HG03095 (cell line): ENCODE results near the gene DYNC2I2.

Experiments
- ATAC-seq: cut with Tn5 transposase; IDR thresholded peaks from one replicate; pipeline ENCODE4 v1.9.1; 2021; ENCODE audit warnings: moderate library complexity; ENCODE audit not compliant: unreplicated experiment

The DYNC2I2 gene

DNA sequence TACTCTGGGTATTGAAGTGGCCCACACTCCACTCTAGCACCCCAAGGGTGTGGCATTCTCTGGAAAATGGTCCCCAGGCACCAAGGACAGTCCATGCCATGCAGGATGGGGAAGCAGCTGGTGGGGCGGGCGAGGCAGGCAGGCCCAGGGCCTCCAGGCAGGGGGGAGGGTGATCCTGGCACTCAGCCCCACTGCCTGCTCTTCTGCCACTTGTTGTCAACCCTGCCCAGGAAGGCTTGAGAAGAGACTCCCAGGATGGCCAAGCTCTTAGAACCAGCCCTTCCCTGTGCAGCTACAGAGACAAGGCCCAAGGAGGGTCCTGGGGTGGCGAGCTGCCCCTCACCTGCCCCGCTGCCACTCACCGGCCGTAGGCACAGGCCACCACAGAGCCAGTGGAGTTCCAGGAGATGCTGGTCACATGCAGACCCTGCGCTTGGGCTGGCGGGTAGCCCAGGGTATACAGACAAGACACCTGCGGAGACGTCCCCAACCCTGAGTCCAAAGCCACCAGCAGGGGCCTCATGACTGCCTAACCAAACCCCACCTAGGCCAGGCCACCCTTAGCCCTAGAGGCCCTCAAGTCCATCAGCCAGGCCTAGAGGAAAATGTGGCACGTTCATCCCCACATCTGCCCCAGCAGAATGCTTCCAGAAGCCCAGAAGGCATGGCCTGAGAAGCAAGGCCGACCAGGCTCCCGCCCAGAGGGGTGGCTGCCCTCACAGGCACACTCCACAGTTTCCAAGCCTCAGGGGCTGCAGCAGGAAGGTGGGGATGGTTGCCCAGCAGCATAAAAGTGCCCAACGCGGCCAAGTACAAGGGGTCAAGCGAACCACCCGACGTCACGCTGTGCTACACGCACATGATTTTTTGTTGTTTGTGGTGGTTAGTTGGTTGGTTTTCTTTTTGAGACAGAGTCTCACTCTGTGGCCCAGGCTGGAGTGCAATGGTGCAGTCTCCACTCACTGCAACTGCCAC is 19.8 kb downstream of the DYNC2I2 start:
- no peak for ATAC-seq

DNA sequence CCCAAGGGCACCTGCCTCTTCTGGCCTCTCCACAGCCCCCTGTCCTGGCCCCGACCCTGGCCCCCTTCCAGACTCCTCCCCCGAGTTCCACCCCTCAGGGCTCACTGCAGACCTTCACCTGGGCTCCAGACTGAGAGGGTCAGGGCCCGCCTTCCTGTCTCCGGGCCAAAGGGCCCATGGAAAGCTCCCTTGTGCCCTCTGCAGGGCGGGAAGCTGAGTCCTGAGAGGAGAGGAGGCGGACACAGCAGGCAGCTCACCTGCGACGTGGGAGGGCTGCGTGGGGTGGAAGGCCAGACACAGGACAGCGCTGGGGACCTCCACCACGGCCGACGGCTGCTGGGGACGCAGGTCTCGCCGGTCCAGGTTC is 20.6 kb downstream of the DYNC2I2 start:
- no peak for ATAC-seq

DNA sequence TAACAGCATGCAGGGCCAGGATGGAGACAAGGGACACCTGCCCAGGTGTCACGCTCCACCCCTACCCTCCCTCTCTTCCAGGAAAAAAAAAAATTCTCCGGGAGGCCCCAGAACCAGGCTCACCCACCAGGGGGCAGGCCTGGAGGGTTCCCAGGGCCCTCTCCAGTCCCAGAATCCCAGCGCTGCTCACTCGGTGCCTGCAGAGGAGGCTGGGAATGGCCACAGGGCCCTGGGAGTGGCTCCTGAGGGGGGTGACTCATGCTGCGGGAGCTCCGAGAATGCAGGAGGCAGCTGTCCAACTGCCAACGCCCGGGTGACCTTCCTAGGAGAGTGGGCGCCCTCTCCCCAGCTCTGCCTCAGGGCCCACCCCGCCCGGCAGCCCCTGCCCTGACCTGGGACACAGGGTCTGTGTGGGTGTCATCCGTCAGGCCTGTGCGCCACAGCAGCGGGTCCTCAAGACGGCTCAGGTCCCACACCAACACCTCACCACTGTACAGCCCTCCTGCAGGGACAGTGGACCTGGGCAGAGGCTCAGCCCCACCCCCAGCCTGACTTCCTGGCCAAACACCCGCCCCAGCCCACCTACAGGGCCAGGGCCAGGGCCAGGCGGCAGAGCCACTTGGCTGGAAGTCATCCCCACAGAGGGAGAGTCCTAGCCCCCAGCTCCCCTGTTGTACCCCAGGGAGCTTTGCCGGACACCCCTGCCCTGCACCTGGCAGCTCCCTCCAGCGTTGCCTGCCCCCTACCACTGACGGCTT is 21.2 kb downstream of the DYNC2I2 start:
- ATAC-seq, result no peak

DNA sequence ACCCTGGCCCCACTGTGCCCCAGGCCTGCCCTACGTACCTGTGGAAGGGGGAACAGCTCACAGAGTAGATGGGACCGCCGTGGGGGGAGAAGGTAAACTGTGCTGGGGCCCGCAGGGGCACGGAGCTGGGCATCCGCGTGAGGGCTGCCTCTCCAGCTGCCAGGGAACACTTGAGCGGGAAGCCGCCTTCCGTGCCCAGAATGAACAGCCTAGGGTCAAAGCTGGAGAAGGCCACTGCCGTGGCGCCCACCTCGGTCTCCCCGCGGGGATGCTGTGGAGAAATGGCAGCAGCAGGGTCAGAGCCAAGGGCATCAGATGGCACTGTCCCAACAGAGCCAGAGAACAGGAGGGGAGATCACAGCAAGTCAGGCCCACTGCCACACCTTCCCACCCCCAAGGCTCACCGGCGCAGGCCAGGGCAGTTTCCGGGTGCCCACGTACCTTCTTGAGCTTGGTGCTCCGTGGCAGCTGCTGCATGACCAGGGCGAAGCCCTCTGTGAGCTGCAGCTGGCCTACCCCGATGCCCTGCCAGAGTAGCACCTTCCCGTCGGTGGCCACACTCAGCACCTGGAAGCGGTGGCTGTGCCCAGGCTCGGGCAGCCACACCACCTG is 21.9 kb downstream of the DYNC2I2 start:
- ATAC-seq, result no peak

DNA sequence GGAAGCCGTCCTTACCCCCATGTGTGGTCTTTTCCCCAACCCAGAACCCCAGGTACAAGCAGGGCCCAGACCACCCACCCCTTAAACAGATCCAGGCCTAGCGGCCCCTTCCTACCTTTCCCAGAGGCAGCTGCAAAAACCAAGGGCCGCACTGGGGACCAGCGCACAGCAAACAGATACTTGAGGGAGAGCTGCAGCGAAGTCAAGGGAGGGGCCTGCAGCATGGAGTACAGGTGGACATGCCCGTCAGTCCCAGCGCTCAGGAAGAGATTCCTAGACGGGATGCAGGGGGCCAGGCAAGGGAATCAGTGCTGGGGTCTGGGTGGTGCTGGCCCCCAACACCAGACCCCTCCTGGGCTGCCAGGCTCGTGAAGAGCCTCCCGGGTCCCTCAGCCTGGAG is 22.5 kb downstream of the DYNC2I2 start:
- no peak for ATAC-seq

DNA sequence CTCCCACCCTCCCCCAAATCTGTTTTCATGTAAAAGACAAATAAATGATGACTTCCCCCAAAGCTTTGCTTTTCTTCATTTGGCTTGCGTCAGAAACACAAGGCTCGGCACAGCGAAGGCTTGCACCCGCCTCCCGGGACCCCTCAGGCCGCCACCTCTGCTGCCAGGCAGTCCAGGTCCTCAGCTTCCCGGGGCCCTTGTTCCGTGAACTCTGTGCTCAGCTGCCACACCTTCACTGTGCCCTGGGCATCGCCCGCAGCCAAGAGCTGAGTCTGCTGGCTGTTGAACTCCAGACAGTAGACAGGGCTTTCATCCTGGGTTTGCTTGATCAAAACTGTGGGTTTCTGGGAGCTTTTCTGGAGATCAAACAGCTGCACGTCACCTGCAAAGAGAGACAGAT is 23.0 kb downstream of the DYNC2I2 start:
- no peak for ATAC-seq

DNA sequence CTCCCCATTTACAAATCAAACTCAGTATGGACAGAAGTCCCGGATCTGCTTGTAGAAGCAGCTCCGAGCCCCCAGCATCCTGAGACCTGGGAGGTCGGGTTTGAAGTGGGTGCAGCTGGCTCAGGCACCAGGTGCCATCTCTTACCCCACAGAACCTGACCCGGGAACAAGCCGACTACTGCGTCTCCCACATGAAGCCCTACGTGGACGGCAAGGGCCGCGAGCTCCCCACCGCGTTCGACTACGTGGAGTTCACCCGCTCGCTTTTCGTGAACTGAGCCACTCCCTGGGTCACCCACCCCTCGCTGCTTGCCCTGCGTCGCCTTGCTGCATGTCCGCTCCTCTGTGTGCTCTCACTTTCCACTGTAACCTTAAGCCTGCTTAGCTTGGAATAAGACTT is 23.6 kb downstream of the DYNC2I2 start:
- no peak for ATAC-seq

DNA sequence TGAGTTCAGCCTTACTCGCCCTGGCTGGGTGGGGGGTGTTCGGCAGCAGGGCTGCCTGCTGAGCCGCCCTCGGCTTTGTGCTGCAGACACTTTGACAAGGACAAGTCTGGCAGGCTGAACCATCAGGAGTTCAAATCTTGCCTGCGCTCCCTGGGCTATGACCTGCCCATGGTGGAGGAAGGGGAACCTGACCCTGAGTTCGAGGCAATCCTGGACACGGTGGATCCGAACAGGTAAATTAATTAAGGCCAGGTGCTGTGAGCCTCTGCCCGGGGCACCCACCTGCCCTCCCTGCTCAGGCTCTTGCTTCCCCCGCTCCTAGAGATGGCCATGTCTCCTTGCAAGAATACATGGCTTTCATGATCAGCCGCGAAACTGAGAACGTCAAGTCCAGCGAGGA is 24.2 kb downstream of the DYNC2I2 start:
- no peak for ATAC-seq

DNA sequence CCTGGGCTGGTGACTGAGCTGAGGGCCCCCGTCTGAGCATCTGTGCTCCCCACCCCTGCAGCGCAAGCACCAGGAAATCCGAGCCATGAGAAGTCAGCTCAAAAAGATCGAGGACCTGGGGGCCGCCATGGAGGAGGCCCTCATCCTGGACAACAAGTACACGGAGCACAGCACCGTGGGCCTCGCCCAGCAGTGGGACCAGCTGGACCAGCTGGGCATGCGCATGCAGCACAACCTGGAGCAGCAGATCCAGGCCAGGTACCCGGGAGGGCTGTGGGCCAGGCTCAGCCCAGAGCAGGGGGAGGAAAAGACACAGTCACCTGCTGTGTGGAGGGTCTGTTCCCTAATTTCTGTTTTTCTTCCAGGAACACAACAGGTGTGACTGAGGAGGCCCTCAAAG is 24.6 kb downstream of the DYNC2I2 start:
- no peak for ATAC-seq

DNA sequence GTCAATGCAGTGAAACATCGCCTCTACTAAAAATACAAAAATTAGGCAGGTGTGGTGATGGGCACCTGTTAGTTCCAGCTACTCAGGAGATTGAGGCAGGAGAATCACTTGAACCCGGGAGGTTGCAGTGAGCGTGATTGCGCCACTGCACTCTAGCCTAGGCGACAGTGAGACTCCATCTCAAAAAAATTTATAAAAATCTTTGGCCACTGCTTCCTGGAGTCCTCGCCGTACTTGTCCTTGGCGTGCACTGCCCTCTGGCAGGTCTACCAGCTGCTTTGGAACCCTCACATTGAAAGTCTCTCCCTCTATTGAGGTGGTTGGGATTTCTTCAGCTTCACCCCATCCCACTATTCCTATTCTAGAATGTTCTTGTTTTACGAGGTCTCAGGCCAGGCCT is 25.0 kb downstream of the DYNC2I2 start:
- no peak for ATAC-seq

DNA sequence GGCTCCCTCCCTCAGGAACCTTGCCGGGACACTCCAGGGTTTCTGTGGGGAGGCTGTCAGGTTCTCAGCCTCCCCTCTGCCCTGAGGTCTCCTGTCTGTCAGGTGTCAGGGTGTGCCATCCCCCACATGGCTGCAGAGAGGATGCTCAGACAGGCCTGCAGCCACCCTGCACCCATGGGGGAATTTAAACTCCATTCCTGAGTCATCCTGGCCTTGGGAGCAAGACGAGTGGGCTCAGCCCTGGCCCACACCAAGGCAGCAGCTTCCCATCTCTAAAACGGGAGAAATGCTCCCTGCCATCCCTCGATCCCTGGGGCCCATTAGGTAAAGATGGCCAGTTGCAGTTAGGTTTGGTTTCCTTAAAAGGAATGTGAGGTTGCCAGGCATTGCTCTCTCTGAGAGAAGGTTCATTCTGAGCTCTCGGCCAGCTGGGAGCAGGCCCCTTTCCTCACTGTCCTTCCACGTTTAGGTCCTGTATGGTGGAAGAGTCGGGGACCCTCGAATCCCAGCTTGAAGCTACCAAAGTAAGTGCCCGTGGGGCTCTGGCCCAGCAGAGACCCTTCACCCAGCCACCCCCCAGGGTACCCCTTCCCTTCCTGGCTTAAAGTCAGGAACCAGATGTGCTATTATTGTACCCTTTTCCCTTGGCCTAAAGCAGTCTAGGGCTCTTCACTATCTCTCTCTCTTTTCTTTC is 26.6 kb downstream of the DYNC2I2 start:
- no peak for ATAC-seq

DNA sequence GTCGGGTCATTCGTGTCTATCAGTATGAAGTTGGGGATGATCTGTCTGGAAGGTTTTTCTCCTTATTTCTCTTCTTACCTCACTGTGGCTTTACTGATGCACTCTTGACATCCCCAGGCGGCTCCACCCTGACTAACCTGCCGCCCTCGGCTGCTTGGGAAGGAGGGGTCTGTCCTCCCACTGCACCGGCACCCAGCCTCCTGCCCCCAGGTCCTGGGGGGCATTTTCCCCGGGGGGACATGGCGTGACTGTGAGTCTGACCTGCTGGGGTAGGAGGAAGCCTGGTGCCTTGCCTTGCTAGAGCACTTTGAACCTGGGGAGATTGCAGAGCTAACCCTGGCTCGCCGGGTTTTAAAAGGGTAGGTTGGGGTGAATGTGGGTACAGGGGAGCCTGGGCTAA is 27.5 kb downstream of the DYNC2I2 start:
- no peak for ATAC-seq

DNA sequence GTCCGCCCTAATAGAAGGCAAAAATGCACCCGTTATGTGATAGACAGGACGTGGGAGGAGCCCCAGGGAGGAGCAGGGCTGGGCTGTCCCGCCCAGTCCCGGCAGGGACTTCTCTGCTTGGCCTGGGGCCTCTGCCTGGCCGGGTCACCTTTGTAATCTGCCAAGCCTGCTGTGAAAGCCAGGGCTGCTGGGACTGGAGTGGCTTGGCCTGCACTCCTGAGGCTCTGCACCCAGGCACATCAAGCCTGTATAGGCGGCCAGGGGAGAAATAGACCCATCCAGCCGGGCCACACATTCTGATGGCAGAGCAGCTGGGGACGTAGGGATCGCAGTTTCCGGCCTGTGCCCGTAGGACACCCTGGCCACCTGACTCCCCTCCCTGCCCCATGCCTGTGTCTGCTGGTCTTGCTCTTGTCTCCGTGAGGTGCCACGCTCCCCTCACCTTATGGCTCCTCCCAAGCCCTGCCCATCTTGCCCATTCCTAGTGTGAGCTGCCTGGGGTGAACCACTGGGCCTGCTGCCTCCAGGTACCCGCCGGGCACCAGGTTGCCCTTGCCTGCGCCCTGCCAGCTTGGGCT is 28.1 kb downstream of the DYNC2I2 start:
- ATAC-seq, result no peak

DNA sequence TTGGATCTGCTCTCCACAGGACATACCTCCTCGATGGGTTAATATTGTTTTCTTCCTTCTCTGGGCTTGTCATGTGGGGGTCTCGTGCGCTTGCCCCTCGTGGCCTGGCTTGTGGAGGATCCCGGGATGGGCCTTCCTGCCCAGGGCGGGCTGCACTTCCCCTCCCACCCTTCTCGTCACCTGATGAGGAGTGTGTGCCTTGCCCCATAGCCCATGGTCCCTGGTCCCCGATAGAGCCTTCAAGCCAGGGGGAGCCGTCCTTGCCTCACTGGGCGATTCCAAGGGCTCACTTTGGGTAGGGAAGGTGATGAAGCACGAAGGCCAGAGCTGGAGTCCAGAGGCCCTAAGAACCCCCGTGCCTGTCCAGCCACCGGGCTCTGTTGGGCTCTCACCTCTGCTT is 28.7 kb downstream of the DYNC2I2 start:
- ATAC-seq, result no peak

DNA sequence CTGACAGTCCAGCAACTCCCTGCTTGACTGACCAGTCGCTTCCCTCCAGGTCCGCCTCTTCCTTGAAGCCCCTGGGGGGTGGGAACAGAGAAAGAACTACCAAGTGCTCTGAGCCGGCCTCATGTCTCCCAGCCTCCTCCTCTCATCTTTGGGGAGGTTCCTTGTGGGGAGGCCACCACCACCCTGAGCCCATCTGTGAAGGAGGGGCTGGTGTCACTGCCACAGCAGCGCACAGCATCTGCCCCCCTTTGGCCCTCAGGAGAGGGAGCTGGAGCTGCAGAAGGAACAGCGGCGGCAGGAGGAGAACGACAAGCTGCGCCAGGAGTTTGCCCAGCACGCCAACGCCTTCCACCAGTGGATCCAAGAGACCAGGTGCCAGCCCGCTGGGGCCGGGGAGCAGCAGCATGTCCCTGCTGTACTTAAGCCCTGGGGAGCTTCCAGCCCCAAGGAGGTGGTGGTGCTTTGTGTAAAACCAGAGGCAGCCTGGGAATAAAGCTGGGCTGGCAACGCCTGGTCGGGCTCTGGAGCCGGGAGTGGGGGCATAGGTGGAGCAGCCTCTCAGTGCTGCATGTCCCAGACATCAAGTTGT is 29.4 kb downstream of the DYNC2I2 start:
- no peak for ATAC-seq

DNA sequence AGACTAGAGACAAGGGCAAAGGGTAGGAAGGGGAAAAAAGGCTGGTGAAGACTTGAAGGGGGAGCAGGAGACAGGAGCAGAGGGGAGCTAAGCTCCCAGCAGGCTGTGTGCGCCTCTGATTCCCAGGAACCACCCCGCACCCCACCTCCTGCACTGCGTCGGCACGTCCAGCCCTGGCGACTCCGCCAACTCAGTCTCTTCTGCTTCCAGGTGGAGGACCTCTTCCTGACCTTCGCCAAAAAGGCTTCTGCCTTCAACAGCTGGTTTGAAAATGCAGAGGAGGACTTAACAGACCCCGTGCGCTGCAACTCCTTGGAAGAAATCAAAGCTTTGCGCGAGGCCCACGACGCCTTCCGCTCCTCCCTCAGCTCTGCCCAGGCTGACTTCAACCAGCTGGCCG is 30.5 kb downstream of the DYNC2I2 start:
- ATAC-seq, result no peak

DNA sequence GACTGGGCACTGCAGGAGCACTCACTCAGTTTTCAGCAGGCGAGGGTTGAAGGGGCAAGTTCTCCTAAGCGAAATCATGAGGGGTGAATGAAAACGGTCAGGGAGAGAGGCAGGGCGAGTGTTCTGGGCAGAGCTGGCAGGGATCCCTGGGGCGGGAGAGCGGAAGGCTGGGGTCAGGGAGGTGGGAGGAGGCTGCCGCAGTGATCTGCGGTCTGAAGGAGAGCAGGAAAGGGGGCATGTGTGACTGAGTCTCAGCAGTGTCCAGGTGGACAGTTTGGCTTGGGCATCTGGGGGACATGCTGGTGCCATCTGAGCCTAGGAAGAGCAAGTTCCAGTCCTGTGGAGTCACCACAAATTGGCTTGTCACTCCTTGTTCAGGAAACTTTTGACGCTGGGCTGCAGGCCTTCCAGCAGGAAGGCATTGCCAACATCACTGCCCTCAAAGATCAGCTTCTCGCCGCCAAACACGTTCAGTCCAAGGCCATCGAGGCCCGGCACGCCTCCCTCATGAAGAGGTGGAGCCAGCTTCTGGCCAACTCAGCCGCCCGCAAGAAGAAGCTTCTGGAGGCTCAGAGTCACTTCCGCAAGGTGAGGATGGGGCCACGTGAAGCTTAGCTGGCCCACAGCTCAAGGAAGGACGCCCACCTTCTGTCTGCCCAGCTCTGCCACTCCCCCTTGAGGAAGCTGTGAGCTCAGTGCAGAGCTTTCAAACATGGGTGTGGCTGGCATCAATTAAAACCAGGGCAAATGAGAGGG is 31.1 kb downstream of the DYNC2I2 start:
- no peak for ATAC-seq

DNA sequence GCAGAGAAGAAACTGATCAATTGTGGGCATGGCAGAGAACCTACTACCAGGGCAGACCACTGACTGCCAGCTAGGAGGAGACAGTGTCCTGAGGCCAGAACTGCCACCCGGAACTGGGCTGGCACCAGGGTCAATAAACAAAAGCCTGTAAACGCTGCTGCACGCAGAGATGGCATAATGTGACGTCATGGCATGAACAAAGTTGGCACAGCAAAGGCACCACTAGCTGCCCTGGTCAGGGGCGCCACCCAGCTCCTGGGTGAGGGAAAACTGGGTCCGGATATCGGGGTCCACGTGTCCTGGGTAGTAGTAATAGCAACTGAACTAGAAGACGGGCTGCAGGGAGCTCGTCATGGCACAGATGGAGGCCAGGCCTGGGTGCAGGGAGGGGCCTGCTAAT is 32.1 kb downstream of the DYNC2I2 start:
- ATAC-seq, result no peak

DNA sequence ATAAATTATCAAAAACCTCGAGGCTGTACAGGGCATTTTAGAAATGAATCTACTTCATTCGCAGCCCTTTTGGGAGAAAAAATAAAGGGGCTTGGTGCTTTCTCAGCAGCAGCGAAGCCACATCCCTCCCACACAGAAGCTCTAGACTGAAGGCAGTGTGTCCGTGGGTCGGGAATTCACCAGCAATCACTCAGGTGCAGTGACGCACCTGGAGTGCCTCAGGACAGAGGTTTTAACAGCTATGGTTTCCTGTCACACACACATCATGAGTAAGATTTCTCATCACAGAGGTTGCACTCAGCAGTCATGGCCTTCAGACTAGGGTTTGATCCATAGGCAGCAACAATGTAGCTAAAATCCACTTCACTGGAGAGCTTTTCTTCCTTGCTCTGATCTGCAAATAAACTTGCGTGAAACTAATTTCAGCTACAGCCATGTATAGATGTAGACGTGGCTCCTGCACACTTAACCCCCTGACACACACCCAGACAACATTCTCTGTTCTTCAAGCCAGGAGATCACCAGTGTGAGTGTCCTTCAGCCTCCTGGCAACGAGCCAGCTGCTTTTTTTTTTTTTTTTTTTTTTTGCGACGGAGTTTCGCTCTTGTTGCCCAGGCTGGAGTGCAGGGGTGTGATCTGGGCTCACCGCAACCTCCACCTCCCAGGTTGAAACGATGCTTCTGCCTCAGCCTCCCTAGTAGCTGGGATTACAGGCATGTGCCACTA is 34.8 kb downstream of the DYNC2I2 start:
- ATAC-seq, result no peak
